HepG2 (cell line): ENCODE data around the gene MASP2. TPM values are rescaled to one million over a fixed set of nuclear protein-coding genes. Genes with fewer than 3 reads are reported as not detected.

Experiments used
- ARNTL ChIP-seq: sonication (generic); formaldehyde crosslinking; IDR thresholded peaks from 2 replicates; pipeline ENCODE4 v1.4.0; 2020; ENCODE audit warnings: mild to moderate bottlenecking, missing genetic modification reagents
- MAFG ChIP-seq: sonication (generic); formaldehyde crosslinking; IDR thresholded peaks from 2 replicates; pipeline ENCODE4 v1.5.1; 2020; ENCODE audit warnings: mild to moderate bottlenecking, missing genetic modification reagents
- MEIS1 ChIP-seq: sonication (generic); formaldehyde crosslinking; IDR thresholded peaks from 2 replicates; pipeline ENCODE4 v1.9.0; 2021; ENCODE audit warnings: mild to moderate bottlenecking, missing genetic modification reagents, moderate library complexity, borderline replicate concordance
- MEIS2 ChIP-seq: sonication (generic); formaldehyde crosslinking; IDR thresholded peaks from 2 replicates; pipeline ENCODE4 v1.9.0; 2021; ENCODE audit warnings: mild to moderate bottlenecking, missing genetic modification reagents
- POLR2G ChIP-seq: fragments of 200-400 bp; formaldehyde crosslinking; IDR thresholded peaks from 2 replicates; pipeline ENCODE4 v1.6.1; 2018; ENCODE audit warnings: mild to moderate bottlenecking, low read depth, low read length, moderate library complexity
- RFX1 ChIP-seq: fragments of 450-650 bp; IDR thresholded peaks from 2 replicates; pipeline ENCODE4 v1.6.1; 2017
- SMYD3 ChIP-seq: sonication (generic); formaldehyde crosslinking; IDR thresholded peaks from 2 replicates; pipeline ENCODE4 v1.8.1; 2023; ENCODE audit warnings: mild to moderate bottlenecking, missing genetic modification reagents
- SRSF4 ChIP-seq: fragments of 200-400 bp; formaldehyde crosslinking; IDR thresholded peaks from one replicate; pipeline ENCODE4 v1.6.1; 2018; ENCODE audit warnings: mild to moderate bottlenecking, low read depth, low read length, moderate library complexity; ENCODE audit not compliant: poor library complexity, severe bottlenecking
- ZBED4 ChIP-seq: sonication (generic); formaldehyde crosslinking; IDR thresholded peaks from 2 replicates; pipeline ENCODE4 v1.4.0; 2020; ENCODE audit warnings: missing genetic modification reagents, borderline replicate concordance
- ZC3H13 ChIP-seq: sonication (generic); formaldehyde crosslinking; IDR thresholded peaks from 2 replicates; pipeline ENCODE4 v1.8.1; 2023; ENCODE audit warnings: mild to moderate bottlenecking, missing genetic modification reagents, moderate library complexity
- ZFP41 ChIP-seq: sonication (generic); formaldehyde crosslinking; IDR thresholded peaks from 2 replicates; pipeline ENCODE4 v1.4.0; 2020; ENCODE audit warnings: mild to moderate bottlenecking, missing genetic modification reagents, borderline replicate concordance
- ZFP90 ChIP-seq: sonication (generic); formaldehyde crosslinking; IDR thresholded peaks from 2 replicates; pipeline ENCODE4 v1.8.0; 2022; ENCODE audit warnings: missing genetic modification reagents, mild to moderate bottlenecking, inconsistent platforms, borderline replicate concordance
- ZFP91 ChIP-seq: sonication (generic); formaldehyde crosslinking; IDR thresholded peaks from 2 replicates; pipeline ENCODE4 v1.9.0; 2022; ENCODE audit warnings: missing genetic modification reagents, mild to moderate bottlenecking, borderline replicate concordance
- ZHX2 ChIP-seq, 2 experiments: sonication (generic) in 1 of 2; formaldehyde crosslinking in 1 of 2; IDR thresholded peaks; 2 replicates each; pipeline versions ENCODE4 v1.6.1 to v1.9.0; 2014 to 2022; ENCODE audit warnings: antibody characterized with exemption in 1 of 2, borderline replicate concordance in 1 of 2, inconsistent platforms in 1 of 2, low read depth in 1 of 2, missing genetic modification reagents in 1 of 2
- ZMAT3 ChIP-seq: sonication (generic); formaldehyde crosslinking; conservative IDR thresholded peaks from 2 replicates; pipeline ENCODE4 v1.7.0; 2021; ENCODE audit warnings: missing genetic modification reagents
- ZNF3 ChIP-seq: IDR thresholded peaks from 2 replicates; pipeline ENCODE4 v1.7.0; 2017; ENCODE audit warnings: inconsistent platforms
- ZNF451 ChIP-seq: sonication (generic); formaldehyde crosslinking; IDR thresholded peaks from 2 replicates; pipeline ENCODE4 v1.5.0; 2020; ENCODE audit warnings: mild to moderate bottlenecking, missing genetic modification reagents
- ZNF614 ChIP-seq: IDR thresholded peaks from 2 replicates; pipeline ENCODE4 v1.6.1; 2018; ENCODE audit warnings: missing biosample characterization, missing genetic modification reagents, inconsistent platforms, borderline replicate concordance
- polyA plus RNA-seq, 8 experiments: library from polyadenylated mRNA; depleted of rRNA in 3 of 8; stranded (reverse) in 7 of 8; unstranded in 1 of 8; fragments of >200 nt; fragmentation: Illumina TruSeq in 4 of 8; extraction: Trizol in 4 of 8; gene quantifications; 2 replicates each; pipeline versions ENCODE4 v1.2.1 to v1.2.3, GENCODE V29; 2011 to 2016; ENCODE audit warnings: low read depth in 4 of 8, missing spikeins in 1 of 8, mixed read lengths in 1 of 8; ENCODE audit not compliant: insufficient read depth in 1 of 8
- total RNA-seq, 5 experiments: library from RNA; depleted of rRNA; stranded (reverse); fragments of >200 nt; fragmentation: Illumina TruSeq; extraction: Trizol; gene quantifications; 2 replicates each; pipeline ENCODE4 v1.2.3, GENCODE V29; 2016; ENCODE audit warnings: low read depth in 1 of 5

Gene MASP2
- total and polyA plus RNA-seq, 2 of the 13 experiments (the other 11 are each of a cell fraction or from before 2014, with no cell fraction given) = 7.1 to 11.8 TPM

- 0 out of 2 replicates have a peak, but pooled peaks have one; percentile 58 for TF ChIP-seq POLR2G
- no peak for TF ChIP-seq ZNF451
- TF ChIP-seq SMYD3 (CRISPR knock-in tag) = no peak
- TF ChIP-seq ZFP90 (CRISPR knock-in tag) = no peak
- 0 out of 2 replicates have a peak, but pooled peaks have one; percentile 13 for TF ChIP-seq ZBED4 (CRISPR knock-in tag)
- no peak for TF ChIP-seq ZNF3 (CRISPR knock-in tag)
- no peak for TF ChIP-seq ZFP41 (CRISPR knock-in tag)
- TF ChIP-seq ZHX2 (IDR thresholded peaks at IDR 0.05; ENCODE audit: low read depth) = no peak
- TF ChIP-seq ZHX2 (CRISPR knock-in tag; IDR thresholded peaks at IDR 0.05; ENCODE audit: borderline replicate concordance) = no peak
- TF ChIP-seq ZNF614 (CRISPR knock-in tag) = no peak
- TF ChIP-seq ZC3H13 (CRISPR knock-in tag) = no peak
- TF ChIP-seq ZFP91 (CRISPR knock-in tag) = 0 out of 2 replicates have a peak, but pooled peaks have one; percentile 41
- no peak for TF ChIP-seq SRSF4
- no peak for TF ChIP-seq ARNTL (CRISPR knock-in tag)
- no peak for TF ChIP-seq ZMAT3
- no peak for TF ChIP-seq MEIS1 (CRISPR knock-in tag)
- TF ChIP-seq RFX1 = no peak
- TF ChIP-seq MAFG = no peak
- TF ChIP-seq MEIS2 = no peak
Observed at GRCh38 chr1:10980094-10980577, 66.9 kb downstream of the MASP2 start (continued).
